Fibroblast of skin of left biceps (primary cell): Measurements from ENCODE around the gene DNMT1.

ENCODE experiments used
- DNase-seq, 2 experiments: peaks; one replicate each; pipeline ENCODE4 v3.0.0-alpha.2; 2013; ENCODE audit warnings: low read depth in 2 of 2

The DNMT1 gene

GRCh38 chr19:10141973-10142372 is 52.8 kb downstream of the DNMT1 start:
- DNase-seq = no peak

DNA sequence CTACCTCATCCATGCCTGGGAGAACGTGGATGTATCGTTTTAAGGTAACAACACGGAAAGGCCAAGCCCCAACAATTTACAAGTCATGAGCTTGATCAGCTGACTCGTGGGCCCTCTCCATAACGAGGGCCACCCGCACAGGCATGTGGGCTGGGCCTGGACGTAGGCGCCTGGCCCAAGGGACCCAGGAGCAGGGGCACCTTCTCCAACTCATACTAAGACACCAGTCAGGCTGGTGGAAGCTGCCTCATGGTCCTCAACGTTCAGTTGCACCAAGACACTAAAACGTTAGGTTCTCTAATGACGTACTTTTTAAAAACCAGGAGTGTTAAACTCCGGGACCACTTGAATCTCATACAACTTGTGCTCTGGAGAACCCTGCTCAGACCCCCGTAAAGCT is 53.3 kb downstream of the DNMT1 start:
- DNase-seq = no peak

GRCh38 chr19:10139952-10140351 is 54.8 kb downstream of the DNMT1 start:
- DNase-seq = no peak

GRCh38 chr19:10138879-10139795 is 55.6 kb downstream of the DNMT1 start:
- DNase-seq = no peak

DNA sequence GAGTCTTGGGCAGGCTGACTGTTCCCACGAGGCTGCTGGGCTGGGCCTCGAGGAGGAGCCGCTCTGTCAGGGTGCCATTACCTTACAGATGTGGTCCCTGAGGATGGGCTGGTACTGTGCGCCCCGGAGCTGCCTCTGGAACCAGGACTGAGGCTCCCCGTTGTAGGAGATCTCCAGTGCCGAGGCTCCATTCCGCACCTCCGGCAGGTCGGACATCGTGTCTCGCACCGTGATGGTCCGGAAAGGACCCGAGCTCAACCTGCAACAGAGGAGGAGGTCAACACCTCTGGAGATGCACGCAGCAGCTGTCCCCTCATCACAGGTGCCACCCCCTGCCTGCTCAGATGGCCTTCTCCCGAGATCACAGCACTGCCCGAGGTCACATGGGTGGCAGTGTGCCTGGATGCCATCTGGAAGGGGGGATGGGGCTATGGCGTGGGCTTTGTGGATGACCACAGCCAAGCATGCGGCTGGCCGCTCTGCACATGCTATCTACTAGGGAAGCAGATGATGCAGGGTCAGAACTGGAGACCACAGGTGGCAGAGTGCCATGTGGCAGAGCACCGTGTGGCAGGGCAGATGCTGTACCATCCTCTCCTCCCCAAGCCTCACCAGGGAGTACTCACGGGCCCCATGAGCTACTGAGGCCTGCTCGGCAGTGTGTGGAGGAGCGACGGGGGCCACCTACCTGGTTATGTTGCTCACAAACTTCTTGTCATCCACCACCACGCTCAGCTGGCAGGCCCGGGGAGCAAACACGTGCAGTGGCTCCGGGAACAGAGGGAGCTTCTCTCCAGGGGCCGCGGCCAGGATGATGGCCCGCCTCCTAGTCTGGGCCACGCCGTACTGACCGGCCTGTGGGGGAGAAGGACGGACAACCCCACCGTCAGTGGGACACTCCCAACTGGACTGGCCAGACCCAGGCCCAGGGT is 56.7 kb downstream of the DNMT1 start:
- no peak for DNase-seq

DNA sequence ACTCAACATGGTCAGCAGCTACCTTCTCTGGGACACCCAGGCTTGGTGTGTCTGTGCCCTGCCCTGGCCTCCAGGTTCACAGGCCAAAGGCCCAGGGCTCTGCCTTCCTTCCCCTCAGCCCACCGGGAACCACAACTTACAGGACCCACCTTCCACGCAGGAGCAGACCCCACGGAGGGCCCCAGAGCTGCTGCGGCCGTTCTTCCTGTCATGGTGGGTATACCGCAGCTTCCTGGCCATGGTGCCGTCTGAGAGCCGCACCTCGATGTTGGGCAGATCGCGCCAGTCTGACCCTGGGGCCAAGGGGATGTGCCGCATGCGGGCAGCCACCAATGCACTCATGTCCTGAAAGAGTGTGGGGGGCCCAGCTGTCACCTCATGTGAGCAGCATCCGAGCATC is 57.8 kb downstream of the DNMT1 start:
- no peak for DNase-seq

- DNase-seq = no peak
Measured at GRCh38 chr19:10135551-10136334, 59.0 kb downstream of the DNMT1 start.

DNA sequence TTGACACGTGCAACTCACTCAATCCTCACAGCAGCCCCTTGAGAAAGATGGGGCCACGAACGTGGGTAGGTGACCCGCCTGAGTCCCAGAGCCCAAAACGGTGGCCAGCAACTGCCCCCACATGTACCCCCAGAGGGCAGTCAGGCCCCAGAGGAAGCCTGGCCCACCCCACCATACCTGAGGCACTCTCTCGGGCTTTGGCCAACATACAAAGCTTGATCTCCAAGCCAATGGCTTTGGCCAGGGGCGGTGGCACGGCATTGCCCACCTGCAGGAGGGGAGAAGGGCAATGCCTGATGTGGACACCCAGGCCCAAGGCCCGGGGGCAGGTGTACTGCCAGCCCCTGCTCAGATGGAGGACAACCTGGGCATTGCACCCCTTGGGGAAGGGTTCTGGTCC is 60.7 kb downstream of the DNMT1 start:
- no peak for DNase-seq

- no peak for DNase-seq
Measured at GRCh38 chr19:10133596-10133995, 61.2 kb downstream of the DNMT1 start.

DNA sequence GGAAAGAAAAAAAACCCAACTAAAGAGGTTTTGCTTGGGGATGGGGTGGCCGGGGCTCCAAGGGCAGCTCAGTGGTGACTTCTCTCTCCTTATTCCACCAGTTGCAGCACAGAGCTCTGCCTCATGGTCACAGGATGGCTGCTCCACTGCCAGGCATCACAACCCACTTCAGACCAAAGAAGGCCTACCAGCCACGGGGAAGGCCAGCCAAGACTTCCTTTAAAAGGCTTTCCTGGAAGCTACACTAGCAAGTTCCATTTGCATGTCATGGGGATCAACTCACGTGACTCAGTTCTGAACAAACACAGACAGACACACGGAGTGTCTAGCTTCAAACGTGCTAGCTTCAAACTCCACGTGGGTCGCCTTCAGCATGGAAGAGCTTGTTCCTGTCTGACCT is 61.8 kb downstream of the DNMT1 start:
- no peak for DNase-seq

DNA sequence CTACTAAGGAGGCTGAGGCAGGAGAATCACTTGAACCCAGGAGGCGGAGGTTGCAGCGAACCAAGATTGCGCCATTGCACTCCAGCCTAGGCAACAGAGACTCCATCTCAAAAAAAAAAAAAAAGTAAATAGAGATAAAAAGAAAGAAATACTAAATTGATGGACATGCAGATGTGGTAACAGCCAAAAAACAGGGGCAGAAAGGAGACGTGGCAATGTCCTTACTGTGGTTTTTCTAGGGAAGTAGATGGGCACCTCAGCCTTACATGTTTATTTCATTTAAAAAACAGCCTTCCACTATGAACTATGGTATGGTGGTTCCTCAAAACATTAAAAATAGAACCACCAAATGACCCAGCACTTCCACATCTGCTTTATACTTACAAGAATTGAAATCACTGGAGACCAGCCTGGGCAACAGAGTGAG is 68.5 kb downstream of the DNMT1 start:
- DNase-seq = no peak

DNA sequence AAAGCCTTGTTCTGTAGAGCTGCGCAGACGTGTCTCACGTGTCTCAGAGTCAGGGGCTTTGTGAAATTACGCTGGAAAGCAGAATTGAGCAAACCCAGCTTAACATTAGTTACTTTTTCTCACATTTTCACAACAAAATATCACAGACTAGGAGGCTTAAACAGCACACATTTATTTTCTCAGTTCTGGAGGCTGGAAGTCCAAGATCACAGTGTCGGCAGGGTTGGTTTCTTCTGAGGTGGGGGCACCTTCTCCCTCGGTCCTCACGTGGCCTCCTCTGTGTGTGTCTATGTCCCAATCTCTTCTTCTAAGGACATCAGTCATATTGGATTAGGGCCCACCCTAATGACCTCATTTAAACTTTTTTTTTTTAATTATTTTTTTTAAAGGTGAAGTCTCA is 70.3 kb downstream of the DNMT1 start:
- no peak for DNase-seq

GRCh38 chr19:10122045-10122444 is 72.7 kb downstream of the DNMT1 start:
- DNase-seq = no peak

DNA sequence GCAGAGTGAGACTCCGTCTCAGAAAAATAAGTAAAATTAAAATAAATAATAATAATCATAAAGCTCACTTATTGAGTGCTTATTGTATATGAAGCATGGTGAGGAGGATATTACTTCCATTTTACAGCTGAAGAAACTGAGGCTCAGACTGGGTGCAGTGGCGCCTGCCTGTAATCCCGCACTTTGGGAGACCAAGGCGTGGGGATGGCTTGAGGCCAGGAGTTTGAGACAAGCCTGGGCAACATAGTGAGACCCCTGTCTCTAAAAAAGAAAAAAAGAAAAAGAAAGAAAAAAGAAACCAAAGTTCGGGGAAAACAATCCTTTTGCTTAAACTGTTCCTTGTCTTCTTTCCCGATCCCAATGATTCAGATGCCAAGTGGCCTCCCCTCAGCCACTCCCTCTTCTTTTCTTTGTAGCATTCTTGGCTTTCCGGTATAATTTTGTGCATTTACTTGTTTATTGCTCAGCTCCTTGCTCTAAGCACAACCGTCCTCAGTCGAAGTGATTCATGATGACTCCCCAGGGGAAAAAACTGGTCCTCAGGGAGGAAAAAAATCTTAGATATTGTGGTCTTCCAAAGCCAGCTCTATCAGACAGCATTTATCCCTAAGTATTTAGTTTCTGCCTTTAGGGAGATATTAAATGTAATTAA is 74.1 kb downstream of the DNMT1 start:
- DNase-seq = peak; percentile 51 to 60

- DNase-seq = no peak
Measured at GRCh38 chr19:10118960-10119359, 75.8 kb downstream of the DNMT1 start.

- DNase-seq = no peak
Measured at GRCh38 chr19:10116866-10117616, 77.7 kb downstream of the DNMT1 start.

DNA sequence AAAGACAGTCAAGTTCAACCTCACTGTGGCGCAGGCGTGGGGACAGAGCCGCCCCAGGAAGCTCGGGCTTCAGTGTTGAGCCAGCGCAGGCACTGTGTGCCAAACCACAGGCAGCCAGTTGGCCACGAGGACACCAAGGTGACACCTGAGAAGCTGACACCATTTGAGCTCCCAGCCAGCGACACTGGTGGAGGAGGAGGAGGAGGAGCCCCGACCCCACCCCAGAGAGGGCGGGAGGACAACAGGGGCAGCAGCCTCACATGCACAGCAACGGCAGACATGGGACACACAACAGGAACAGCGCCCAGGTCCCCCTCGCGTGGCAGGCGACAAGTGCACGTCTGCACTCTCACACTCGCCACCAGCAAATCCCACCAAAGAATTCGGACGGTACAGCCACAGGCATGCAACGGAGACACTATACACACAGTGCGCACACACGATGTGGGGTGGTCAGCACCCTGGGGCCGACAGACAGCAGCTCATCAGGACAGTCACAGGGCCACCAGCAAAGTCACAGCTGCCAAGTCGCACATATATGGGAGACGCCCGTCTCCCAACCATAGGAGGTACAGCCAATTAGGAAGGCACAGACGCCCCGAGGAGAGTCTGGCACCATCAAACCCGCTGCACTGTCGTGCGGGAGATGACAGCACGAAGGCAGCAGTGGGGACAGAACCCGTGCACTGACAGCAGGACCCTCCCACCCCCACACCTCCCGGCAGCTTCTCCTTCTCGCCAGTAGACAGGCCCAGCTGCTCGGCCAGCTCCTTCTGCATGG is 78.5 kb downstream of the DNMT1 start:
- DNase-seq = no peak

DNA sequence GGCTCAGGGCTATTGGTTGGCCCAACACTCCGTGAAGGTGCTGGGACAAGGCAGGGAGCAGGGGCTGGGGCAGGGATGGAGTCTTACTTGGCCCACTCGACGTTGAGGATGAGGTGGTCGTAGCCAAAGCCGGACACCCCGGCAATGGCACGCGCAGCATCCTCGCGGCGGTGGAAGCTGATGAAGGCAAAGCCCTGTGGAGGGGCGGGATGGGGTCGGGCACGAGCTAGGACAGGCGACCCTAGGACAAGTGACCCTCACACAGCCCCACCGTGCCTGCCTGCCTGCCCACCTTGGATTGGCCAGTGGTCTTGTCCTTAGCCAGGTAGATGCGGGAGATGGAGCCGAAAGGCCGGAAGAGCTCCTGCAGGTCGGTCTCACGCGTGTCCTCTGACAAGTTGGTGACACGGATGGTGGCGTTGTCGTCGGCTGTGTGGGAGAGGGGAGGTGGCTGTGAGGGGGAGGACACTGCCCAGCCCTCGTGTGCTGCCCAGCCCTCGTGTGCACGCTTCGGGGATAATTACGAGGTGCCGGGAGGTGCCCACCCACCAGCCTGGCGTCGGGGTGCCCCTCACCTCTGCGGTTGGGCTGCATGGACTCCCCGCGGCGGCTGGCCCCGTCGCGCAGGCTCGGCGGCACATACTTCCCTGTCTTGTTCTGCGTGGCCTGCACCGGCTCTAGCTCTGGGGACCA is 79.2 kb downstream of the DNMT1 start:
- no peak for DNase-seq
